ENCODE measurements around the gene KCNJ12.
"Not testable (repeated sequence)": the region's sequence is repeated elsewhere in the genome, so short reads cannot be mapped to it uniquely, and the experiment has no call there.

Gene KCNJ12

GRCh38 chr17:21409971-21410370 is 33.8 kb downstream of the KCNJ12 start:
- DNase-seq: not testable (repeated sequence)

DNA sequence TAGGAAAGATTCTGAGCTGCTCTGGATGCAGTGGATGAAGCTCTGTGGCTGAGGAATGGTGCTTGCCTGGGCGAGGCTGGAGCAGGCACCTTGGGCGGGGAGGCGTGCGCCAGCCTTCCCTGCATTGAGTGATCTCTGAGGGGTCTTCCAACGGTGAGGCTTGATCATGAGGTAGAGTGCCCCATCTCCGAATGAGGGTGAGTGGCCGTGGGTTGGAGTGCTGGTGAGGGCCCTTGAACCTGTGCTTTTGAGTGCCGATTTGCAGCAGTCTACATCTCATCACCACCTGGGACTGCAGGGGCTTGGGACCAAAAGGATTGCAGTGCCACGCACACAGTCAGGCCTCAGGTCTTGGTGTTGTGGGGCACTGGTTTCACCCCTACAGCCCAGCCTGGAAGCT is 34.2 kb downstream of the KCNJ12 start:
- not testable (repeated sequence) for DNase-seq

- not testable (repeated sequence) for DNase-seq
Measured at GRCh38 chr17:21410906-21411678, 34.9 kb downstream of the KCNJ12 start.

- not testable (repeated sequence) for DNase-seq
Measured at GRCh38 chr17:21411679-21412205, 35.6 kb downstream of the KCNJ12 start.

- DNase-seq: not testable (repeated sequence)
Measured at GRCh38 chr17:21412207-21412681, 36.1 kb downstream of the KCNJ12 start.

GRCh38 chr17:21413570-21414279 is 37.6 kb downstream of the KCNJ12 start:
- DNase-seq: not testable (repeated sequence)

DNA sequence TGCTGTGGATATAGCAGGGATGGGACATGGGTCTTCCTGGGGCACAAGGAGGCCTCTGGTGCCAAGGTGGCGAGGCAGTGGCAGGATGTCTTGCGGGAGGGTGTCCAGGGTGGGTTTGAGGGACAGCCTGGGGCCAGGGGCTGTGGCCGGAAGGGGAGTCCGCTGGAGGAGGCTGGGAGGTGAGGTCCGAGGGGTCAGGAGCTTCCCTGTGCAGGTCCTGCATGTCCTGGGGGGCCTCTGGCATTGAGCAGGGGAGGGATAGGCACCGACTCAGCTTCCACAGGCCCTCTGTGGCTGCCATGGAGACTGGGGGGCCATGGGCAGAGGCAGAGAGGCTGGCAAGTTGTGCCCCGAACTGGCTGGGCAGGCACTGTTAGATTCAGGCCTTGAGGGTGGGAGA is 38.5 kb downstream of the KCNJ12 start:
- DNase-seq: not testable (repeated sequence)

DNA sequence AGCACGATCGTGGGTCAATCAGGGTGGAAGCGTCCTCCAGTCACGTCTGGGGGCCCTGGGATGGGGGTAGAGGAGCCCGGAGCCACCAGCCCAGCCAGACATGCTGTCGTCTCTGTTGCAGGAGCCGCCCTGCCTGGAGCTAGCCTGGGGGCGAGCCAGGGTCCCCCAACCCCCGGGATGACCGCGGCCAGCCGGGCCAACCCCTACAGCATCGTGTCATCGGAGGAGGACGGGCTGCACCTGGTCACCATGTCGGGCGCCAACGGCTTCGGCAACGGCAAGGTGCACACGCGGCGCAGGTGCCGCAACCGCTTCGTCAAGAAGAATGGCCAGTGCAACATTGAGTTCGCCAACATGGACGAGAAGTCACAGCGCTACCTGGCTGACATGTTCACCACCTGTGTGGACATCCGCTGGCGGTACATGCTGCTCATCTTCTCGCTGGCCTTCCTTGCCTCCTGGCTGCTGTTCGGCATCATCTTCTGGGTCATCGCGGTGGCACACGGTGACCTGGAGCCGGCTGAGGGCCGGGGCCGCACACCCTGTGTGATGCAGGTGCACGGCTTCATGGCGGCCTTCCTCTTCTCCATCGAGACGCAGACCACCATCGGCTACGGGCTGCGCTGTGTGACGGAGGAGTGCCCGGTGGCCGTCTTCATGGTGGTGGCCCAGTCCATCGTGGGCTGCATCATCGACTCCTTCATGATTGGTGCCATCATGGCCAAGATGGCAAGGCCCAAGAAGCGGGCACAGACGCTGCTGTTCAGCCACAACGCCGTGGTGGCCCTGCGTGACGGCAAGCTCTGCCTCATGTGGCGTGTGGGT is 39.2 kb downstream of the KCNJ12 start:
- not testable (repeated sequence) for DNase-seq

DNA sequence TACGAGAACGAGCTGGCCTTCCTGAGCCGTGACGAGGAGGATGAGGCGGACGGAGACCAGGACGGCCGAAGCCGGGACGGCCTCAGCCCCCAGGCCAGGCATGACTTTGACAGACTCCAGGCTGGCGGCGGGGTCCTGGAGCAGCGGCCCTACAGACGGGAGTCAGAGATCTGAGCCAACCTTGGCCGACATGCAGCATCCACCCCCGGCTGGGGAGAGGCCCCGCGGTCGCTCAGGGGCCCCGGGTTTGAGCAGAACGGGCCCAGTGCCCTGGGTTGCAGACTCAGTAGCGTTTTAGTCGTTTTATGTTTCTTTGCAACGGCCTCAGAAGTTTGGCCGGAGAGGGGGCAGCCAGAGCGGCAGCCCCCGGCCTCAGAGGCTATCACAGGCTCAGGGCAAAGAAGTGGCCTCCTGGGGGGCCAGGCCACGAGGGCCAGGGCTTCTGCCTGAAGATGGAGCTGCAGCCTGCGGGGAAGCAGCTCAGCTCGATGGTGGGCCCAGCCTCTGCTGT is 40.4 kb downstream of the KCNJ12 start:
- DNase-seq: not testable (repeated sequence)

DNA sequence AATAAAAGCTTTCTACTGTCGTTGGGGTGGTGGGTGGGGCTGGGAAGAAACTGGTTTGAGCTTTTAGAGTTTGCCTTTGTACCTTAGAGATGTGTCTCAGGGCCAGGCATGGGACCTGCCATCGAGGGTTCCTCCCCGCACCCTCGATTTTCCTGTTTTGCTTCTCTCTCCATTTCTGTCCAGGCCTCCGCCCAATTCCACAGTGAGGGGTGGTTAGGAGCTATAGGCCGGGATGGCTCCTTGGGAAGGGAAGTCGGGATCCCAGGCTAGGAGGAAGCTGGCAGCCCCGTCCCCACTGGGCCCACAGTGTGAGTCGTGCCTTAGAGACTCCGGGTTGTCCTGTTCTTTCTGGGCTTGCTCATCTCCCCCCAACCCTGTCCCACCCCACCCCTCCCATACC is 41.2 kb downstream of the KCNJ12 start:
- DNase-seq: not testable (repeated sequence)

GRCh38 chr17:21417921-21418320 is 41.8 kb downstream of the KCNJ12 start:
- DNase-seq: no peak

DNA sequence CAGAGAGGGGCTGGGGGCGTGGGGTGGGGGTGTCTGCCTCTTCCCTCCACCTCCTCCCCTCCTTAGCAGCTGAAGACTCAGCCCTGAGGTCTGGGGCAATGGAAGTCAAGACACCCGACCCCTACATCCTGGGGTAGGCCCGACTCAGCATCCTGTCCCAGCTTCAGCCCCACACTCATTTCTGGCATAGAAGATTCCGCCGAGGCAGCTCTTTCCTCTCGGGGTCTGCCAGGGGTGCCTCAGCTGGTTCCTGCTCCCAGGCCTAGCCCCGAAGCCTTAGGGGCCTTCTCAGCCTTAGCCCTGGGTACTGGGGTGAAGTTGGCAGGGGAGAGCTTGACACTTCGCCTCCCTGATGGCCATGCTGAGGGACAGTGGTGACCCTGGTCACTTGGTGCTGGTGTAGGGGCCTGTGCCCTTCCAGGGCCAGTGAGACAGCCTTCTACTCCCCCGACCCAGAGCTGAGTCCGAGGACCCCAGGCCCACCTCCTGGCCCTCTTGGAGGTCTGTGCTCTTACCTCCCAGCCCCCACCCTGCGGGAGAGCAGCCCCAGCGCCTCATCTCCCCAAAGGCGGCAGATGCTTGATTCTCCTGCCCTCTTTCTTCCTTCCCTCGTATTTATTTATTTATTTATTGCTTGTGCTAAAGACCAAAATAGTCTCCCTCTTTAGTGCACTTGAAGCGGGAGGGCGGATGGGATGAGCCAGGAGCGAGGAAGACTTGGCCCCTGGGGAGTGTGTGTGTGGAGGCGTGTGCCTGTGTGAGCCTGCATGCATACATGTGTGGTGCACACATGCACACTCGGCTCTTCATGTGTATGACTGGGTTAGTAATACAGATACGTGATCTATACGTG is 42.5 kb downstream of the KCNJ12 start:
- DNase-seq: no peak

DNA sequence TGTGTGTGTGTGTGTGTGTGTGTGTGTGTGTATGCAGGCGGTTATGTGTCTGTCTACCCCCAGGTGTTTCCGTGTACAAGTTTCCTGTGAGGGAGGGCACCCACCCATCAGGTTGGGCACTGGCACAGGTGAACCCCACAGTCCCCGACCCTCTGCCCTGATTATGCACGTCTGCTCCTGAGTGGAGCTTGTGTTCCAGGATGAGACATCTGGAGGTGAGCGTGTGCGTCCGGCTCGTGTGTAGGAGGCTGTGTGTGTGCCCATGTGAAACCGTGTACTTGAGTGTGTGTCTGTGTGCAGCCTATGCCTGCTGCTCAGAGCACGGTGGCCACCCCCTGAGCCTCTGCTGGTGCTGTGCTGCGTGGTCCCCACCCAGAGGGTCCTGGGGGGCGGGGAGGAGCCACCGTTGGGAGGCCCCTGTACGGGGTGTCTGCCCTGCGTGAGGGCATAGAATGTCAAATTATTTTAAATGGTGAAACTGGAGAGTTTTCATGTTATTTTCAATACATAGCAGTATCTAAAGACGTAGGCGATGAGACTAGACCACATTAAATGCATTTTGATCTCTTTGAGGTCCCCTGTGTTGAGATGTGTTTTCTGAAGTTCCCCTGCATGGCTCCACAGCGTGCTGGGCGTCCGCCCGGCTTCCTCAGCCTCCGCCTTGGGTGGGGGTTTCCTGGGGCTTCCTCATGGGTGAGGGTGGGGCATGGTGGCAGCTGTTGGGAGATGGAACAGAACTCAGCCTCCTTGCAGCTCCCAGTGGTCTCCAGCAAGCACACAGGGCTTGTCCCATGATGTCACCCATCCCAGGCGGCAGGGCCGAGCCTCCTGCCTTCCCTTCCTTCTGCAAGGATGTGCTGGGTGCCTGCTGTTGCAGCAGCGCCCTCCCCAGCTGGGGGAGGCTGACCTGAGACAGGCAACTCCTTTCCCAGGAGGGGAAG is 43.4 kb downstream of the KCNJ12 start:
- no peak for DNase-seq

GRCh38 chr17:21420503-21421090 is 44.4 kb downstream of the KCNJ12 start:
- DNase-seq: not testable (repeated sequence)

- DNase-seq: not testable (repeated sequence)
Measured at GRCh38 chr17:21421421-21422310, 45.5 kb downstream of the KCNJ12 start.

GRCh38 chr17:21422311-21423189 is 46.4 kb downstream of the KCNJ12 start:
- not testable (repeated sequence) for DNase-seq

DNA sequence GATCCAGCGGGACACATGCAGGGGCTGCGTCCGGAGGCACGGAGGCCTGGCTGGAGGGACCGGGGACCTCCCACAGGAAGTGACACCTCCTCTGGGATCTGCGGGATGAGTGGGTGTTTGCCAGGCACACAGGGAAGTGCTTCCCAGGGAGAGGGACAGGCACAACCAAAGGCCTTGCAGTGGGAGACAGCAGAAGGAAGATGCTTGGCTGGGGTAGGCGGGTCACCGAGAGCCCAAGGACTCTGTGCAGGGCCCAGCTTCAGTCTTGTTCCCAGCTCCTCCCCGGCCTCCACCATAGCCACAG is 47.0 kb downstream of the KCNJ12 start:
- DNase-seq: not testable (repeated sequence)

- not testable (repeated sequence) for DNase-seq
Measured at GRCh38 chr17:21424697-21425096, 48.5 kb downstream of the KCNJ12 start.
